Measurements from ENCODE around the gene SLC25A6.
"Not testable (repeated sequence)": the region's sequence is repeated elsewhere in the genome, so short reads cannot be mapped to it uniquely, and the experiment has no call there.

SLC25A6 gene

GRCh38 chrX:1355131-1356046 lies 36.5 kb downstream of the SLC25A6 start:
- no peak for TF ChIP-seq CTCF (IDR thresholded peaks at IDR 0.05; ENCODE audit: low read depth, low read length, missing control alignments)
- Histone ChIP-seq H3K36me3 (replicated peaks) (no peaks in the 10 kb centered on the region), H3K27ac (no peak overlapping the region), H3K4me3 (ENCODE audit: low read depth, low read length) (no peak overlapping the region), H3K27me3 (replicated peaks) (no peaks in the 10 kb centered on the region)
- in situ Hi-C loops (cut with HindIII; ENCODE audit: low pct_ligation_motif_present, low sequenced_read_pairs) = no loop called here
- no peak for DNase-seq

GRCh38 chrX:1354036-1355019 lies 37.6 kb downstream of the SLC25A6 start:
- TF ChIP-seq CTCF (IDR thresholded peaks at IDR 0.05; ENCODE audit: low read depth, low read length, missing control alignments) = no peak
- Histone ChIP-seq H3K4me3 (ENCODE audit: low read depth, low read length) (no peak overlapping the region), H3K27ac (no peak overlapping the region), H3K27me3 (replicated peaks) (no peaks in the 10 kb centered on the region), H3K36me3 (replicated peaks) (no peaks in the 10 kb centered on the region)
- no peak for DNase-seq
- in situ Hi-C loops (cut with HindIII; ENCODE audit: low pct_ligation_motif_present, low sequenced_read_pairs) = no loop called here

DNA sequence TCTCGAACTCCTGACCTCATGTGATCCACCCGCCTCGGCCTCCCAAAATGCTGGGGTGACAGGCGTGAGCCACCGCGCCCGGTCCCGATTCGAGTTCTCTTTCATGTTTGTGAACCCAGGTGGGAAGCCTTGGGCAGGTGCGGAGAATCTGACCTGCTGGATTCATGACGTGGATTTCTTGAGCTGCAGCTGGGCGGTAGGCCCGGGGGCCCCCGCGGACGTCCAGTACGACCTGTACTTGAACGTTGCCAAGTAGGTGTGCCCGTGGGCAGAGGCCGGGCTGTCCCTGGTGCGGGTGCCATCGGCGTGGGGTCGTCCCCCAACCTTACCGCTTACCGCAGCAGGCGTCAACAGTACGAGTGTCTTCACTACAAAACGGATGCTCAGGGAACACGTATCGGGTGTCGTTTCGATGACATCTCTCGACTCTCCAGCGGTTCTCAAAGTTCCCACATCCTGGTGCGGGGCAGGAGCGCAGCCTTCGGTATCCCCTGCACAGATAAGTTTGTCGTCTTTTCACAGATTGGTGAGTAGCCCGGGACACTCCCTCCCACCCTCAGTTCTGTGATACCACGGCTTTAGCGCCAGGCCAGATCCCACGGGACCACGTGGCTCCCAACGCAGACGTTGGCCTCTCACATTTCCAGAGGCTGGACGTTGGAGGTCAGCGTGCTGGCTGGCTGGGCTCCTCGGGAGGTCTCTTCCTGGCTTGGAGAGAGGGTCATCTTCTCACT lies 39.8 kb downstream of the SLC25A6 start:
- in situ Hi-C loops (cut with HindIII; ENCODE audit: low pct_ligation_motif_present, low sequenced_read_pairs) = no loop called here
- no peak for DNase-seq
- H3K4me3 ChIP-seq (ENCODE audit: low read depth, low read length) = no peak overlapping the region
- no peak for TF ChIP-seq CTCF (IDR thresholded peaks at IDR 0.05; ENCODE audit: low read depth, low read length, missing control alignments)
- H3K36me3 ChIP-seq (replicated peaks) = no peaks in the 10 kb centered on the region
- H3K27ac ChIP-seq = no peak overlapping the region
- H3K27me3 ChIP-seq (replicated peaks) = no peaks in the 10 kb centered on the region

DNA sequence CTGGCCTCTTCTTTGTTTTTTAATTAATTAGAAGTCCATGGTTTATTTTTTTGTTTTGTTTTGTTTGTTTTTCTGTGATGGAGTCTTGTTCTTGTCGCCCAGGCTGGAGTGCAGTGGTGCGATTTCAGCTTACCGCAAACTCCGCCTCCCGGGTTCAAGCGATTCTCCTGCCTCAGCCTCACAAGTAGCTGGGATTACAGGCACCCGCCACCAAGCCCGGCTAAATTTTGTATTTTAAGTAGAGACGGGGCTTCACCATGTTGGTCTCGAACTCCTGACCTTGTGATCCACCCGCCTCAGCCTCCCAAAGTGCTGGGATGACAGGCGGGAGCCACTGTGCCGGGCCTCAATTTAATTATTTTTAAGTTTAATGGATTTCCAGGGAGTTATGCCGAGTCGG lies 42.3 kb downstream of the SLC25A6 start:
- H3K36me3 ChIP-seq (replicated peaks); DNase-seq; H3K27me3 ChIP-seq (replicated peaks); in situ Hi-C loops (cut with HindIII; ENCODE audit: low pct_ligation_motif_present, low sequenced_read_pairs); H3K27ac ChIP-seq; H3K4me3 ChIP-seq (ENCODE audit: low read depth, low read length): not testable (repeated sequence)

- H3K36me3 ChIP-seq (replicated peaks) = no peaks in the 10 kb centered on the region
- in situ Hi-C loops (cut with HindIII; ENCODE audit: low pct_ligation_motif_present, low sequenced_read_pairs) = no loop called here
- TF ChIP-seq CTCF (IDR thresholded peaks at IDR 0.05; ENCODE audit: low read depth, low read length, missing control alignments) = no peak
- H3K27ac ChIP-seq = no peak overlapping the region
- no peak for DNase-seq
- H3K4me3 ChIP-seq (ENCODE audit: low read depth, low read length) = no peak overlapping the region
- no peaks in the 10 kb centered on the region for H3K27me3 ChIP-seq (replicated peaks)
Observed at GRCh38 chrX:1341545-1342184, 50.2 kb downstream of the SLC25A6 start.
